ENCODE data around the gene ACADS.
A peak's percentile ranks its signal among the peaks of the same experiment; 100 is the strongest.
"Not testable (repeated sequence)": the region's sequence is repeated elsewhere in the genome, so short reads cannot be mapped to it uniquely, and the experiment has no call there.

Gene ACADS

DNA sequence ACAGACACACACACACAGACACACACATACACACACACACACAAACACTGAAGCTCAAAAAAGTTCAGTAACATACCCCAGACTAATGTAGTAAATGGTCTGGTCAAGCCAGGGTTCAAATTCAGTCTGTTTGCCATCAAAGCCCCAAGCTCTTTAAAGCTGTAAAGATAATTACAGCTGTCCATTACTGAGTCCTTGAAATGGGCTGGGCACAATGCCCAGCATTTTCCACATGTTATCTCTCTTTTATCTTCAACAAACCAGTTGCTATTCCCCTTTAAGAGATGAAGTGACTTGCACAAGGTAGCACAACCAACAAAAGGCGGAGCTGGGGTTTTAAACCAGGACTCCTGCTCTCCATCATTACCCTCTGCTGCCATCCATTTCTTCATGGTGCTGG is 23.0 kb upstream of the ACADS start:
- no peak for DNase-seq

DNA sequence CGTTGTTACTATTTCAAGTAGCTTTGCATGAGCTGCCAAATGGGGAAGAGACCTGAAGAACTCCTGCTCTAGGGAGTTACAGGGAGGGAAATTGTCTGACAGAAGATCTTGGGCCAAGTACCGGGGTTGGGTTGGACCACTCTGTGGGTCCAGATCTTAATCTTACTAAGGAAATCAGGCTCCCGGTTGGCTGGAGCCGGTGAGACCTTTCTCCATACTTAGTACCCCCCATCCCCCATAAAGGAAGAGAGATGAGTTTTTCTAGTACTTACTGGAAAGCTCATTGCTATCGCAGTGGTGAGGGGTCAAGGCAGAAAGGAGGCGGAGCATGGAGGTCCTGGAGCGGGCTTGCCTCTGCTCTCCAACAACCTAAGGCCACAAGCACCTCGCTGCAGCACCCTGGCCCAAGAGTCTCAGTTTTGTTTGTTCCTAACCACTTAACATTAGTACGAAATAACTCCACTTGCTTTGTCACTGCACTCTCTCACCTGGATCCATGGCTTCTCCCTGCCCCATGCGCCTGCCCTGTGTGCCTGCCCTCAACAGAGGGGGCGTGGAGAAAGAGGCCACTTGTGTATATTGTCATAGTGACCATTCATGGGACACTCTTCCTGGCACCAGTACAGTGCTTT is 22.2 kb upstream of the ACADS start:
- no peak for DNase-seq

DNA sequence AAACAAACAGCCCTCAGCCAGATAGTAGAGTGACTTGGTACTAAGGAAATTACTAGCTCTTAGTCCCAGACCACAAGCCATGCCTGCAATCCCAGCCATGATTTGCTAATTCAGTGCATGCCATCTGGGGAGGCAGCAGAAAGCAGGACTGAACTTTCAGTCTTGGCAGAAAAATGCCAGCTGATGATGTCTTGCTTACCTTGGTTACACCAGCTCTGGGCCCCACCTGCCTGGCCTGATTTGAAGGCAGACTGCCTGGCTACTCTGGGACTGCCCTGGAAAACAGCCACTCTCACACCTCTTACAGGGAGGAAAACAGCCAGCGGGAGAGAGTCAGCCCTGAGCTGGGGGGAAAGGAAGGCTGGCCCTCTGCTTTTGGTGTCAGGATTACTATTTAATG is 20.0 kb upstream of the ACADS start:
- DNase-seq = no peak

DNA sequence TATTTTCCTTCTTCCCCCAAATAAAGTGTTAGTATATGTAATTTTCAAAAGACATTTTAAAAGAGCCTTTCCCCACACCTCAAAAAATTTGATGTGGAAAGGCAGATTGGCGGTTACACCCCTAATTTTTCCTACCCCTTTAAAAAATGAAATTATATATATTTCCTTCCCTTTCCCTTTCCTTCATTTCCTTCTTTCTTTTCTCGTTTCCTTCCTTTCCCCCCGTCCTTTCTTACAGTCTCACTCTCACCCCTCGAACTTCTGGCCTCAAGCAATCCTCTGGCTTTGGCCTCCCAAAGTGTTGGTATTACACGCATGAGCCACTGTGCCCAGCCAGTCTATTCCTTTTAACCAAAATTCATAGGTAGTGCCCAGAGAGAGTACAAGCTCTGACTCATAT is 19.6 kb upstream of the ACADS start:
- DNase-seq = no peak

DNA sequence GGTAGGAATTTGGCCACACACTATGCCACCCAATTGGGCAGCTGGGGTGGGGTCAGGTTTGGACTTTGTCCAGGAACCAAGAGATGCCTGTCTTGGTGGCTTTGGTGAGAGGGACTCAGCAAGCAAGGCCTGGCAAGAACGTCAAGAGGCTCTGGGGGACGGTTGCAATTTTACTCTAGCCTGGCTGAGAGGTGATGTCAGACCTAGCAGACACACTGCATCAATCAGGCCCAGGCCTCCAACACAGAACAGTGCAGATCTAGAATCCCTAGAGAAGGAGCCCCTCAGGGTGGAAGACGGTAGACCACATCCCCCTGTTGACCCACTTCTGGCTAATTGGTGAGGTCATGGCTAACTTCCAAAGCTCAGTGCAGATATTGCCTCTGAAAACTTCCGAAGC is 17.0 kb upstream of the ACADS start:
- no peak for DNase-seq

DNA sequence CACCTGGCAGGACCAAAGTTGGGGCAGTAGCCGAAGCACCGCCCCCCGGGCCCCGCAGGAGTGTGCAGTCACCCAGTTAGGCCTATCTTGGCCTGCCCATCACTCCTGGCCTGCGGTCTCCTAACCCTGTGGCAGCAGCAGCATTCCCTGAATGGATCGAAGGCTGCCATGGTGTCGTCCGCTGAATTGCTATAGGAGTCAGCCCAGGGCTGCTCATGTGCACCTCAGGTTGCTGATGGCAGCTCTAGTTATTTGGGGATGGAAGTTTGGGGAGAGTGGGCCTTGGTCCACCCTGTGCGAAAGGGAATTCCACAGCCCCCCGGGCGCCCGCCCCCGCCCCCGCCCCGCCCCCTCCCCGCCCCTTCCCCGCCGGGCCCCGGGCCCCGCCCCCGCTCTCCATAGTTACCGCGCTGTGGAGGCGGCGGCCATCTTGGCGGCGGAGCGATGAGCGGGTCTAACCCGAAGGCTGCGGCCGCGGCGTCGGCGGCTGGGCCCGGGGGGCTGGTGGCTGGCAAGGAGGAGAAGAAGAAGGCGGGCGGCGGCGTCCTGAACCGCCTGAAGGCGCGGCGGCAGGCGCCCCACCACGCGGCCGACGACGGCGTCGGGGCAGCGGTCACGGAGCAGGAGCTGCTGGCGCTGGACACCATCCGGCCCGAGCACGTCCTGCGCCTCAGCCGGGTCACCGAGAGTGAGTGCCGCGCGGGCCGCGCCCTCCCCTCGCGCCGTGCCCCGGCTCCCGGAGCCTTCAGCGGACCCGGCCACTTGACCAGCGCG is 15.4 kb upstream of the ACADS start, which contains the start of gene UNC119B:
Gene UNC119B, plus strand, starts transcription at position 428 of the 774 bp plus-strand sequence. Its CDS starts 17 bp downstream, at position 445.
- DNase-seq = peak; percentile 93

DNA sequence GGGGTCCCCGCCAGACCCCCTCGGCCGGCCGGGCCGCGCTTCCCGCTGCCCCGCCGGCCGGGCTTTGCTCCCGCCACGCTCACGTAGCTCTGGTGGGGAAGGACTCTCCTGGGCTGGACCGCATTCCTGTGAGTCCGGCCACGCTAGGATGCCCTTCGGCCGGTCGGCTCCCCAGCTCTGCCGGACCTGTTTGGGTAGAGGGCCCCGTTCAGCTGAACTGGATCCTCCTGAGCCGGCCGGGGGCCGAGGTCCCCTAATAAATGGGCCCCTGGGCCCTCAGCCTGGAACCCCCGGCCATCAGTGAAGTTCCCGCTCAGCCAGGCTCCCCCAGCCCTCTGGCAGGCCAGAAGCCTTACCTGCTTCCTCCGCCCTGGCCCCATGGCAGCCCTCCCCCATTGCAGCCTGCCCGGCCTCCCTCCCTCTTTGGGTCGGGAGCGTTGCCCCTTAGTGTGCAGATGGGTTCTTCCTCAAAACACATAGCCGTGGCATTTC is 14.8 kb upstream of the ACADS start:
- DNase-seq = peak; percentile 70

DNA sequence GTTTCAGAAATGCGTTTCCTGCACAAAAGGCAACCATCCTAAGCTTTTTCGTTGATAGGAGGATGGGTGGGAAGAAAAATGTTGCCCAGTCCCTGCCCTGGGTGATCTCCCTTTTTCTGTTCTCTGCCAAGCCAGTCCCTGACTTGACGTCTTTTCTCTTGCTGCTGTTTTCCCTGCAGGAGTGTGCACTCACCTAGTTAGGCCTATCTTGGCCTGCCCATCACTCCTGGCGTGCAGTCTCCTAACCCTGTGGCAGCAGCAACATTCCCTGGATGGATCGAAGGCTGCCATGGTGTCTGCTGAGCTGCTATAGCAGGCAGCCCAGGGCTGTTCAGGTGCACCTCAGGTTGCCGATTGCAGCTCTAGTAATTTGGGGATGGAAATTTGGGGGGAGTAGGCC is 14.2 kb upstream of the ACADS start:
- DNase-seq = no peak

DNA sequence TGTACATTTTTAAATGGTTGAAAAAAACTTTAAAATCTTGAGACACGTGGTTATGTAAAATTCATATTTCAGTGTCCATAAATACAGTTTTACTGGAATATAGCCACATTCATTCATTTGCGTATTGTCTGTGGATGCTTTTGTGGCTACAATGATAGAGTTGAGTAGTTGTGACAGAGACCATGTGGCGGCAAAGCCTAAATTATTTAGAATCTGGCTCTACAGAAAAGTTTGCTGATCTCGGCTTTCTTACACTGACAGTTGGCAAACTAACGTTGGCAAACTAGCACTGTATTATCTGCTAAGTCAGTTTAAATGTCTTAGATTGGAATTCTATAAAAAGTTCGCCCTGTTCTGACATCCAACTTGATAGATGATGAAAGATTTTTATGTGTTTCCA is 13.0 kb upstream of the ACADS start:
- no peak for DNase-seq

DNA sequence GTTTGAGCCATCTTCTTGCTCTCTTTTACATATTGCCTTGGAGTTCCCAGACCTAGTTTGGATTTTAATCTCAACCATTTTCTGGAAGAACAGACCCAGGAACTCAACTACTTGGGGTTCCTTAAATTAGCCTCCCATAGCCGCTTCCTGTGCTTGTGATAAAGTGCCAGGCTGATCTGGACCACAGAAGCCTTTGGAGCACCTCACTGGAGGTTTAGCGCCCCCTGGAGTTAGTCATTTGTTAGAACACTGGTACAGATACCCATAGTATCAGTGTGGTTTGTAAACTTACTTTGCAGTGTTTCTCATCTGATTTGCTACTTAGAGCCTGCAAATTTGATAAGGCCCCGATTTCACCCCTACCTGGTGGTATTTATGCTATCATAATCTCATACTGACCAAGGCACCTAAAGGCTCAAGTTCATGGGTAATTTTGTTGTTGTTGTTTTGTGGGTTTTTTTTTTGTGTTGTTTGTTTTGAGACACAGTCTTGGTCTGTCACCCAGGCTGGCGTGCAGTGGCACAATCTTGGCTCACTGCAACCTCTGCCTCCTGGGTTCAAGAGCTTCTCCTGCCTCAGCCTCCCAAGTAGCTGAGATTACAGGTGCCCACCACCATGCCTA is 11.7 kb upstream of the ACADS start:
- DNase-seq = peak; percentile 84

DNA sequence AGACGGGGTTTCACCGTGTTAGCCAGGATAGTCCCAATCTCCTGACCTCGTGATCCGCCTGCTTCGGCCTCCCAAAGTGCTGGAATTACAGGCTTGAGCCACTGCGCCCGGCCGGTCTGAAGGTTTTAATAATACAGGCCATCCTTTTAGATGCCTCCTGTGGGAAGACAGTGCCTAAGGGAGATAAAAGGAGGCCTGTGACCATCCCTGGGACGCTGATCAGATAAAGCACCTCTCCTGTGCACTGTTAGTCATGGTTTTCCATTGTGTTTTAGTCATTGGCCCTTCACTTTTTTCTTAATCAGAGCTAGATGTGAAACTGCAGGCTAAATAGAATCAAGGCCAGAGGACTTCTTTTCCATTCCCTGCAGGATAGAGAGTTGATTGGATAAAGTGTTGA is 7.6 kb upstream of the ACADS start:
- no peak for DNase-seq

DNA sequence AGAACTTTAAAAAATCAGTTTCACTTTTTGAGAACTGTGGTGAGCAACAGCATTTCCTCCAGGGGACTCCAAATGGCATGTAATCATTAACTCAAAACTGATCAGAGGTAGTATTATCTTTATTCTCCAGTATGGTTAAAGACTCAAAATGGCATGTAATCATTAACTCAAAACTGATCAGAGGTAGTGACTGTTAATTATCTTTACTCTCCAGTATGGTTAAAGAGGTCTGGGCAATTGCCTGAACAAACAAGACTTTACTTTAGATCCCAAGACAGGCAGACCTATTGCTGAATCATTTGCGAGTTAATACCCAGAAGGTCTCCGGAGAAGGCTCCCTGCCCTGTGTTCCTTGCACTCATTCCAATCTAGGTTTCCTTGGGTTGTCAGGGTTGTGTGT is 6.6 kb upstream of the ACADS start:
- DNase-seq = no peak

DNA sequence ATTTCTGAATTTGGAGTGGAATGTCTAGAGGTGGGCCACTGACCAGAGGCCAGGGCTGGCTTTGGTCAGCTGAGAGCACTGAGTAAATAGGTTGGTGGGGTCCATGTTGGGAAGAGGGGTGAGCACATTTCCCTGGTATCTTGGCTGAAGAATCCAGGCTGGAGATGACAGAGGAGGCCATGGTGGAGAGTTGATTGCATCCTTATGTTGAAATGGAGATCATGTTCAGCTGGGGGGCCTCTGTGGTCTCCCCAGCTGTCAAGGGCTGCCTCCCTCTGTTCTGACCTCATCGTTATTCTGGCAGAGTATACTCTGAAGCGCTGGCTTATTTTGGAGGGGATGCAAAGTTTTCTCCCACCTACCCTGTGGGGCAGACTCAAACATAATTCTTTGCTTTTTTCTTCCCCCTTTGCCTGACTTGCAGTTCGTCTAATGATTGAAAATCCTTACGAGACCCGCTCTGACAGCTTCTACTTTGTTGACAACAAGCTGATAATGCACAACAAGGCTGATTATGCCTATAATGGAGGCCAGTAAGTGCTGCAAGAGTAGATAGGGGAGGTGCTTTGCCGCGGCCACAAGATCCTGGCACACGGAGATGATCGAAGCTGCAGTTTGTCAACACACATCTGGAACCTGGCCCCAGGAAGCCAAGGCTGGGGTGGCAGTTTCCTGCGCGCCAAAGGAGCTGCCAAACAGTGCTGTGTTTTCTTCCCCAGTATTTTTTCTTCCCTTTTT is 6.0 kb upstream of the ACADS start:
- no peak for DNase-seq

DNA sequence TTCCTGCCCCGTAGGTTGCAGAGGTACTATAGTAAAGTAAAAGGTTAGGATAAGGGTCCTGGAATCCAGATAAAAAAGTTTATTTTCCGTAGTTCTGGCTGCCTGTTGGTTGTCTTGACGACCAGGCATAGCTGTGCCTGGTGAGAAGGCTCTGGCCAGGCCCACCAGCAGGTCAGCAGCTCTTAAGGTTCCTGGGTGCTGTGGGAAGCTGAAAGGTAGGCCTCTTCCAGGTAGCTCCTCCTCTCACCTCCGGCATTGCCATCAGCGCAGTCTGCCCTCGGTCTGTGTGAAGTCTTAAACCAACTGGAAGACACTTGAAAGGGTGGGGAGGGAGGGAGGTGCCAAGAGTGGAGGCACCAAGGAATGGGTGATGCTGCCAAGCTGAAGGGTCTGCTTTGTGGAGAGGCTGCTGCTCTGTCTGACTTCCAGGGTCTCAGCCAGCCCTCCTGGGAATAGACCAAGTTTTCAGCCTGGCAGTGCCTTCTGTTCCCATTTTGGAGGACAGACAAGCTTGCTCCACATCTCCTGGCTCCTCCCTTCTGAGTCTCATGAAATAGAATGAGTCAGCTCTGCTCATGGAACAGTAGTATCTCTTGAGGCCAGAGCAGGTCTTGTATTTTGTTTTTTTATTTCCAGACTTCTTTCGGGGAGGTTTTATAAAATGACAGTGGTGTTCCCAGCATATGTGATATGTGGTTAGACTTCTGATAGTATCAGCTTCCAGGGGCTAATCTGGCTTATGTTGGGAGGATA is 5.2 kb upstream of the ACADS start:
- no peak for DNase-seq

DNA sequence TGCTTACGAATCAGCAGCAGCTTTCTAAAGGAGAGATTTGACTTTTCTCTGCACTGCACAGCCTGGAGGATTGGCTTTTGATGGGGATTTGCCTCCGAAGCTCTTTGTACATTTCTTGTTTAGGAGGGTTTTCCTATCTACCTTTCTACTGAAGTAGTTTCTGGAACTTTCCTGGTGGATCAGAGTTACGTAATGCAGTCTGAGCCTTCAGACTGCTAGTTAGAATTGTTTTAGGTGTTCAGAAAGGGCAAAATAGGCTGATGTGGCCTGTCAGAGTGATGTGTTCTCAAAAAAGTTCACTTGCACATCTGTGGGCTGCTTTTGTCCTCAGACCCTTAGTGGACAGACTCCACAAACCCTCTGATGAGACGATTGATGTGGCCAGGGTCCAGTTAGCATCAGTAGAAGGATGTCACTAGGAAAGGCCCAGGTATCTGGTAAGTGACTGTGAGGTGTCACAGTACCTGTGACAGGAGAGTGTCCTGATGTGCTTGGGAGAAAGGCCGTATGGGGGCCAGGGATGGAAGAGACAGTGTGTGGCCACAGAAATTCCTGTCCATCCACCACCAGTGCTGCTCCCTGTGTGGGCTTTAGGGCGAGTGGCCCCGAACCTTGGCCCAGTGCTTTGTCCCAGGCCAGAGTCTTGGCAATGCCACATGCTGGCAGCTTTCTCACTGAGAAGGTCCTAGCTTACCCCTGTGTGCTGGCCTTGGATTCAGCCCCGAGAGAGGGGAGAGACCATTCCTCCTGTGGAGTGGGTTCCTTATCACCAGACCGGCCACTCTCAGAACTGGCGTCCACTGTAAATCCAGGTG is 4.4 kb upstream of the ACADS start:
- no peak for DNase-seq

DNA sequence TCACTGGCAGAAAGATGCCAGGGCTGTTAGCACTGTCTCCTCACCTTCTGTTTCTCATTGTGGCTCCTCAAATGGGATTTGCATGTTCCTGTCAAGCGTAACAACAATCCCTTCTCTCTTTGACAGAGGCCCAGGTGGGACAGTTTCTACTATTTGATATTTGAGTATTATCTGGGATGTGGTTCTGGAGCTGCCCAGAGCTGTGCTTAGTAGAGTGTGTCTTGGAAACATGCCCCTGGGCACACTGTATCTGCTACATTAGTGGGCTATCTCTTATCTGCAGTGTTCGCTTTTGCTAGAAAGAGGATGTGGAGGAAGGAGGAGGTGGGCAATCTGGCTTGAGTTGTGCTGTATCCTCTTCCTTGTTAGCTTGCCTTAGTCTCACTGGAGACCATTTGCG is 3.8 kb upstream of the ACADS start:
- DNase-seq = no peak

DNA sequence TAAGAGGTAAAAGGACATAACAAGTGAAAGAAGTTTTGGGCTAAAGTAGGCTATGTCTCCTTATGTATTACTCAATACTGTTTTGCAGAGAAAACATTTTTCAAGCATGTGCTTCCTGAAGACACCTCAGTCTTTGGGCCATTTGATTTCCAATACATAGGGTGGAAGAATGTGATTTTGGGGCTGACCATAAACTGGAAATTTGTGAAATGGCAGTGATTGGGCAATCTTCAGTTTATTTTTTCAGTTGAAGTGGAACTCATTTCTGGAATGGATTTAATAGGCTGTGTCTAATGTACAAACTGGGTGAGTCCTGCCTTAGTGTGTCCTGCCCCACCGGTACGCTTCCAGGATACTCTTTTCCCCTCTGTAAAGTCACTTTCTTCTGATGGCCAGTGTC is 2.8 kb upstream of the ACADS start:
- DNase-seq = no peak

DNA sequence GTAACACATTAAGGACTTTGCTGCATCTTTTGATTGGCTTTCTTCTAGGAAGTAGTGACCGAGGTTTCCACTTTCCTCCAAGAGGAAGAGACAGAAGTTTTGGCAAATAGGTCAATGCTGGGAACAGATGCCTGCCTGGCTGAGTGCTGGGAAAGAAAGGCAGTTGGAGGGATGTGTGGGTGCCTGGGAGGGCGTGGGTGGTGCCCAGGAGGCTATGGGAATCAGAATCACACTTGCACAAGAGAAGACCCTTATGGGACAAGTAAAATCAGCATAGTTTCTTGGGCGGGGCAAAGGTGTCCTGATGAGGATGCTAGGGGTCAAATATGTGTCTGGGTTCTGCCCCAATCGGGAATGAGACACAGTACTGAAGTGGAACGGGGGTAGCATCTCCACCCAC is 906 bp upstream of the ACADS start:
- no peak for DNase-seq

DNA sequence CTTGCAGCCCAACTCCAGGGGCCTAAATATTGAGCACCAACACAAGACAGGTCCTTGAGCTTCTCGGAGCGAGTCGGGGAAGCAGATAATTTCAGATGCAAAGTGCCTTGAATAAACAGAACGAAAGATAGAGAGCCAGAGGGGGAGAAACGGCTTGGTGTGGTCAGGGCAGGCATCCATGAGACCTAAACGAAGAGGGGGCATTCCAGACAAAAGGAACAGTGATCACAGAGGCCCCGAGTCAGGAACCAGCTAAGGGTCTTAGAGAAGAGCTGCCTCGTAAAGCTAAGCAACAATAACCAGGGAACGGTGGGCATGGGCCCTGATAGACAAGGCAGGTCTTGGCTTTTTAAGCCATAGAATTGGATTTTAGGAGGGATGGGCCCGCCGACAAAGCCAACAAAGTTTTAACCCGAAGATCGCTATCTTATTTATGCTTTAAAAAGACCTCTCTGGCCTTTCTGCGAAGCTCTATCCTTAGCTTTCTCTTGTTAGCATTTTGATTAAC is 421 bp upstream of the ACADS start:
- DNase-seq = no peak

DNA sequence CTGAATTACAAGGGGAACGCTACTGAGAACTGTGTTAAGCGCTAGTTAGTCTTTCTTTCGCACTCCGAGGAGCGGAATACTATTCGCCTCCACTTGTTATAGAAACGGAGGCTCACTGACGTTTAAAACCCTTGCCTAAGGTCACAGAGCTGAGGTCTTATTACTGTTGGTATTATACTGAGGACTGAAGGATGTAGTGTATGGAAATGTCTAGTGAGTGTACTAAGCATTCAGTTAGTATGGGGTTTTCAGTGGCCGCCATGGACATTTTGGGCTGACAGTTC is 826 bp downstream of the ACADS start:
- no peak for DNase-seq

DNA sequence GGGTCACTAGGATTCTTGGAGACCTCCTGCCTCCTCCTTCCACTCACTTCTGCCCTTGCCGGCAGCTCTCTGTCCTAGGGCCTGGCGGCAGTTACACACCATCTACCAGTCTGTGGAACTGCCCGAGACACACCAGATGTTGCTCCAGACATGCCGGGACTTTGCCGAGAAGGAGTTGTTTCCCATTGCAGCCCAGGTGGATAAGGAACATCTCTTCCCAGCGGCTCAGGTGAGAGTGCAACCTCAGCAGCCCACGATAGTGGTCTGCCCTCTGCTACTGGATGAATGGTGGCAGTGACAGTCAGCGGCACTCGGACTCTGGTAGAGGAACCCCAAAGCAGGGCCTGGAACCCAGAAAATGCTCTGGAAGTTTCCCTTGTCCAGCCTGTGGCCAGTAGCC is 1.3 kb downstream of the ACADS start:
- DNase-seq = no peak

DNA sequence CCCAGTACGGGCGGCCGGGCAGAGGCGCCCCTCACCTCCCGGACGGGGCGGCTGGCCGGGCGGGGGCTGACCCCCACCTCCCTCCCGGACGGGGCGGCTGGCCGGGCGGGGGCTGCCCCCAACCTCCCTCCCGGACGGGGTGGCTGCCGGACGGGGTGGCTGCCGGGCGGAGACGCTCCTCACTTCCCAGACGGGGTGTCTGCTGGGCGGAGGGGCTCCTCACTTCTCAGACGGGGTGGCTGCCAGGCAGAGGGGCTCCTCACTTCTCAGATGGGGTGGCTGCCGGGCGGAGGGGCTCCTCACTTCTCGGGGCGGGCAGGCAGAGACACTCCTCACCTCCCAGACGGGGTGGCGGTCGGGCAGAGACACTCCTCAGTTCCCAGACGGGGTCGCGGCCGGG is 6.6 kb downstream of the ACADS start:
- not testable (repeated sequence) for DNase-seq
